Breast epithelium (tissue), 3 donors: ENCODE measurements around the gene SRGAP1.

Experiments
- POLR2A ChIP-seq: fragments of 450-650 bp; IDR thresholded peaks from one replicate; pipeline ENCODE4 v1.6.1; 2016; ENCODE audit warnings: antibody characterized with exemption, mild to moderate bottlenecking, moderate library complexity
- POLR2AphosphoS5 ChIP-seq, 3 donors: sonication (generic); formaldehyde crosslinking; IDR thresholded peaks; one replicate each; pipeline ENCODE4 v1.6.1; 2017; ENCODE audit warnings: antibody characterized with exemption in 3 of 3
- TF ChIP-seq, protein P1 (sequence below), 3 donors: fragments of 450-650 bp; IDR thresholded peaks; one replicate each; pipeline ENCODE4 v1.5.1; 2016 to 2017; ENCODE audit warnings: antibody characterized with exemption in 3 of 3, mild to moderate bottlenecking in 3 of 3, moderate library complexity in 3 of 3

GRCh38 chr12:64142784-64143183 is 298.3 kb downstream of the SRGAP1 start:
- TF ChIP-seq, protein P1, sequence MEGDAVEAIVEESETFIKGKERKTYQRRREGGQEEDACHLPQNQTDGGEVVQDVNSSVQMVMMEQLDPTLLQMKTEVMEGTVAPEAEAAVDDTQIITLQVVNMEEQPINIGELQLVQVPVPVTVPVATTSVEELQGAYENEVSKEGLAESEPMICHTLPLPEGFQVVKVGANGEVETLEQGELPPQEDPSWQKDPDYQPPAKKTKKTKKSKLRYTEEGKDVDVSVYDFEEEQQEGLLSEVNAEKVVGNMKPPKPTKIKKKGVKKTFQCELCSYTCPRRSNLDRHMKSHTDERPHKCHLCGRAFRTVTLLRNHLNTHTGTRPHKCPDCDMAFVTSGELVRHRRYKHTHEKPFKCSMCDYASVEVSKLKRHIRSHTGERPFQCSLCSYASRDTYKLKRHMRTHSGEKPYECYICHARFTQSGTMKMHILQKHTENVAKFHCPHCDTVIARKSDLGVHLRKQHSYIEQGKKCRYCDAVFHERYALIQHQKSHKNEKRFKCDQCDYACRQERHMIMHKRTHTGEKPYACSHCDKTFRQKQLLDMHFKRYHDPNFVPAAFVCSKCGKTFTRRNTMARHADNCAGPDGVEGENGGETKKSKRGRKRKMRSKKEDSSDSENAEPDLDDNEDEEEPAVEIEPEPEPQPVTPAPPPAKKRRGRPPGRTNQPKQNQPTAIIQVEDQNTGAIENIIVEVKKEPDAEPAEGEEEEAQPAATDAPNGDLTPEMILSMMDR (IDR thresholded peaks at IDR 0.05), result no peak
- TF ChIP-seq POLR2A (no peak), POLR2AphosphoS5 (IDR thresholded peaks at IDR 0.05) (no peak)
